CD4-positive, alpha-beta T cell (primary cell): ENCODE data around the gene GUCA2A. TPM values are rescaled to one million over a fixed set of nuclear protein-coding genes. Genes with fewer than 3 reads are reported as not detected.
"Not testable (repeated sequence)": the region's sequence is repeated elsewhere in the genome, so short reads cannot be mapped to it uniquely, and the experiment has no call there.

Source experiments
- ATAC-seq: fragments of 200-7000 bp; cut with Tn5 transposase; one replicate; pipeline ENCODE4 v1.10.0; 2022; ENCODE audit warnings: mild to moderate bottlenecking; ENCODE audit not compliant: poor library complexity
- CTCF ChIA-PET: fragments of 350-600 bp; sonication (Branson Sonifier 250); formaldehyde crosslinking; loops from one replicate; lab custom pipeline; 2021; ENCODE audit warnings: antibody characterized with exemption, inconsistent platforms; lab: Charles Lee
- POLR2A ChIA-PET: fragments of 350-600 bp; sonication (Branson Sonifier 250); formaldehyde crosslinking; loops from one replicate; lab custom pipeline; 2021; ENCODE audit warnings: antibody characterized with exemption, inconsistent platforms; lab: Charles Lee
- DNase-seq, 14 experiments: peaks; one replicate each; pipeline ENCODE4 v3.0.0-alpha.2; 2013 to 2020; ENCODE audit warnings: mixed read lengths in 2 of 14
- H3K27ac ChIP-seq, 2 donors: one replicate each; pipeline versions ENCODE4 v1.5.1 to v1.7.0; 2013; ENCODE audit warnings: low read length in 2 of 2, low read depth in 1 of 2, mild to moderate bottlenecking in 1 of 2
- H3K27me3 ChIP-seq, 2 experiments: 1 replicate in 1 of 2; 2 replicates in 1 of 2; pipeline versions ENCODE4 v1.6.1 to v1.7.0; 2013; ENCODE audit warnings: low read length in 2 of 2, control low read depth in 1 of 2, mild to moderate bottlenecking in 1 of 2, moderate library complexity in 1 of 2; ENCODE audit not compliant: insufficient read depth in 2 of 2, control insufficient read depth in 1 of 2
- H3K36me3 ChIP-seq: one replicate; pipeline ENCODE4 v1.6.1; 2013; ENCODE audit warnings: low read length, control low read depth; ENCODE audit not compliant: insufficient read depth
- H3K4me1 ChIP-seq: one replicate; pipeline ENCODE4 v1.6.1; 2013; ENCODE audit warnings: low read length, control low read depth; ENCODE audit not compliant: insufficient read depth
- H3K4me3 ChIP-seq: one replicate; pipeline ENCODE4 v1.5.1; 2013; ENCODE audit warnings: mild to moderate bottlenecking, low read length, moderate library complexity
- H3K9me3 ChIP-seq, 2 experiments: 1 replicate in 1 of 2; 2 replicates in 1 of 2; pipeline versions ENCODE4 v1.6.1 to v1.7.0; 2013; ENCODE audit warnings: low read length in 2 of 2, mild to moderate bottlenecking in 2 of 2, control low read depth in 1 of 2, moderate library complexity in 1 of 2; ENCODE audit not compliant: control insufficient read depth in 1 of 2, insufficient read depth in 1 of 2
- H3K27ac Mint-ChIP-seq: one replicate; pipeline ENCODE4 v1.8.0; 2020; ENCODE audit warnings: mixed read lengths
- H3K27me3 Mint-ChIP-seq: one replicate; pipeline ENCODE4 v1.8.0; 2021; ENCODE audit warnings: mixed read lengths
- H3K36me3 Mint-ChIP-seq: one replicate; pipeline ENCODE4 v1.8.0; 2021; ENCODE audit warnings: low read depth, mixed read lengths
- H3K4me1 Mint-ChIP-seq: one replicate; pipeline ENCODE4 v1.8.0; 2021; ENCODE audit warnings: low read depth, mixed read lengths
- H3K4me3 Mint-ChIP-seq: one replicate; pipeline ENCODE4 v1.8.0; 2020; ENCODE audit warnings: mild to moderate bottlenecking, mixed read lengths
- H3K9me3 Mint-ChIP-seq: one replicate; pipeline ENCODE4 v1.8.0; 2020; ENCODE audit warnings: mixed read lengths
- intact Hi-C, 2 experiments: fragments of 100-400 bp; cut with DNase I in 1 of 2; cut with micrococcal nuclease in 1 of 2; formaldehyde crosslinking; loops; one replicate each; pipeline versions ENCODE4 v1.15.1 to v1.9.0; 2023 to 2025; cut with DNase I, micrococcal nuclease
- total RNA-seq, 174 experiments: library from RNA in 2 of 174; stranded (reverse) in 2 of 174; gene quantifications; one replicate each; pipeline ENCODE4 v1.2.3 and lab custom pipeline; 2021 to 2026
- TF ChIP-seq, protein P1 (sequence below): fragments of 200-600 bp; IDR thresholded peaks from one replicate; pipeline ENCODE4 v1.8.0; 2022; ENCODE audit warnings: antibody characterized with exemption, mild to moderate bottlenecking

GUCA2A gene
- total RNA-seq, 2 experiments from 2014 or later, result not detected

DNA sequence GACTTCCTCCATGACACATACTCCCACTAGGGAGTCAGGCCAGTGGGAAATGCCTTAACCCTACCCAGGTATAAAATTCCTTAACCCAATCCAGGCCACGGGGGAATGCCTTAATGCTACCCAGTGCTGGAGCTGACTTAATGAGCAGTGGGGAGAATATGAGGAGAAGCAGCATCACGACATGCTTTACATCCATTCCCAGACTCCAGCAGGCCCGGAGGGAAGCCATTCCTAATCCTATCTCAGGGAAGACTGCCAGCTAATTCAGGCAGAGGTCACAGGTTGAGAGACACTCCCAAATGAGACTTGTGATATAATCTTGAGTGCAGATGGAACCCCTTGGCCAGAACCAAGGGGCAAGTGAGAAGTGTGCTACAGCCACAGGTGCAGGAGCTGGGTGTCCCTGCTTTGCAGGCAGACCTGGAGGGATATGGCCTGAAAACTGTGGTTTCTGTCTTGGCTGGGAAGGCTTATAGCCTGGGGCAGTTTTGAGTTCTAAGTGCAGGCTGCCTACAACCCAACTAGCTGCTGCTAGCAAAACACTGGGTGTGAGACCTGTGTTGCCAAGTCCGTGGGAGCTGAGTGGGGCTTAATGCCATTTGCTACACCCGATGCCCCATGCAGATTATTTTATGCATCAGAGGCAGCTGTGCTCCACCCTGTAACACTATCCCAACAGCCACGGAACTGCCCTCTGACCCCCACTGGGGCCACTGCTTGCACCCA lies 45.1 kb upstream of the GUCA2A start:
- DNase-seq, result no peak
- Mint-ChIP-seq H3K27ac (no peak overlapping the region), H3K4me1 (peaks cover 19% of the 10 kb centered on the region), H3K4me3 (no peak overlapping the region), H3K27me3 (no peaks in the 10 kb centered on the region), H3K36me3 (peaks cover 93% of the 10 kb centered on the region), H3K9me3 (peaks cover 7% of the 10 kb centered on the region)
- TF ChIP-seq, protein P1, sequence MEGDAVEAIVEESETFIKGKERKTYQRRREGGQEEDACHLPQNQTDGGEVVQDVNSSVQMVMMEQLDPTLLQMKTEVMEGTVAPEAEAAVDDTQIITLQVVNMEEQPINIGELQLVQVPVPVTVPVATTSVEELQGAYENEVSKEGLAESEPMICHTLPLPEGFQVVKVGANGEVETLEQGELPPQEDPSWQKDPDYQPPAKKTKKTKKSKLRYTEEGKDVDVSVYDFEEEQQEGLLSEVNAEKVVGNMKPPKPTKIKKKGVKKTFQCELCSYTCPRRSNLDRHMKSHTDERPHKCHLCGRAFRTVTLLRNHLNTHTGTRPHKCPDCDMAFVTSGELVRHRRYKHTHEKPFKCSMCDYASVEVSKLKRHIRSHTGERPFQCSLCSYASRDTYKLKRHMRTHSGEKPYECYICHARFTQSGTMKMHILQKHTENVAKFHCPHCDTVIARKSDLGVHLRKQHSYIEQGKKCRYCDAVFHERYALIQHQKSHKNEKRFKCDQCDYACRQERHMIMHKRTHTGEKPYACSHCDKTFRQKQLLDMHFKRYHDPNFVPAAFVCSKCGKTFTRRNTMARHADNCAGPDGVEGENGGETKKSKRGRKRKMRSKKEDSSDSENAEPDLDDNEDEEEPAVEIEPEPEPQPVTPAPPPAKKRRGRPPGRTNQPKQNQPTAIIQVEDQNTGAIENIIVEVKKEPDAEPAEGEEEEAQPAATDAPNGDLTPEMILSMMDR, result no peak
- Histone ChIP-seq H3K9me3 (peaks cover 6 to 12% of the 10 kb centered on the region in 2 experiments), H3K4me3 (no peak overlapping the region), H3K4me1 (peaks cover 18% of the 10 kb centered on the region), H3K36me3 (peaks cover 27% of the 10 kb centered on the region), H3K27ac (no peak overlapping the region), H3K27me3 (no peaks in the 10 kb centered on the region)
- ChIA-PET POLR2A (no interaction called here), CTCF (no interaction called here)
- intact Hi-C loops, result no loop called here
- no peak for ATAC-seq

DNA sequence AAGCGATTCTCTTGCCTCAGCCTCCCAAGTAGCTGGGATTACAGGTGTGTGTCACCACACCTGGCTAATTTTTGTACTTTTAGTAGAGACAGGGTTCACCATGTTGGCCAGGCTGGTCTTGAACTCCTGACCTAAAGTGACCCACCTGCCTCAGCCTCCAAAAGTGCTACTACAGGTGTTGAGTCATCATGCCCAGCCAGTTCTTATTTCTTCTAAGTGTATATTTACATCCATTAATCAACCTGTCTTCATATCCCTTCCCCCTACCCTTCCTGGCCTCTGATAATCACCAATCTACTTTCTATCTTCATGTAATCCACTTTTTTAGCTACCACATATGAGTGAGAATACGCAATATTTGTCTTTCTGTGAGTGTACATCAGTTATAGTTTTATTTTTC lies 42.4 kb upstream of the GUCA2A start:
- Mint-ChIP-seq H3K4me1 (peaks cover 19% of the 10 kb centered on the region), H3K36me3 (peaks cover 95% of the 10 kb centered on the region)
- POLR2A ChIA-PET, result interaction anchor here (0.8 kb wide), 1 partner anchor 19 kb away, joined by 3 read pairs; no protein-coding TSS in a partner anchor
- H3K27ac Mint-ChIP-seq, ATAC-seq, H3K27me3 ChIP-seq, H3K9me3 Mint-ChIP-seq, CTCF ChIA-PET, DNase-seq, H3K4me3 Mint-ChIP-seq, intact Hi-C loops, H3K27me3 Mint-ChIP-seq, H3K4me3 ChIP-seq, H3K27ac ChIP-seq: not testable (repeated sequence)
- peaks cover 18% of the 10 kb centered on the region for H3K4me1 ChIP-seq
- peaks cover 32% of the 10 kb centered on the region for H3K36me3 ChIP-seq
- peaks cover 2 to 14% of the 10 kb centered on the region in 2 experiments for H3K9me3 ChIP-seq

DNA sequence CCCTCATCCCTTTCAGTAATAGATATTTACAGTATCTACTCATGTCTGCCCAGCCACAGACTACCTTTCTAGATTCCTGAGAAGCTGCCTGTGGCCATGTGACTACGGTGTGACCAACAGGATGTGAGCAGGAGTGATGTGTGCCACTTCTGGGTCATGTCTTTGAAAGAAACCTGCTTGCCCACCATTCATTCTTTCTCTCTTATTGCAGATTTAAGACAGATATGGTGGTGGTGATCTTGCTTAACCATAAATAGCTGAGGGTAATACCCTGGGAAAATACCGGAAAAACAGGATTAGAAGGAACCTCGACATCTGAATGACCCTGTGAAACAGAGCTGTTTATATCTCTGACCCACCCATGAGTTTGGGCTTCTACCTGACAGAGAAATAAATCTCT lies 41.6 kb upstream of the GUCA2A start:
- no peaks in the 10 kb centered on the region for H3K27me3 Mint-ChIP-seq
- no peak overlapping the region for H3K27ac Mint-ChIP-seq
- intact Hi-C loops, result no loop called here
- H3K9me3 Mint-ChIP-seq, result peaks cover 5% of the 10 kb centered on the region
- no peak overlapping the region for H3K4me3 Mint-ChIP-seq
- TF ChIP-seq, protein P1, result no peak
- peaks cover 19% of the 10 kb centered on the region for H3K4me1 Mint-ChIP-seq
- no peak overlapping the region for H3K27ac ChIP-seq
- H3K4me3 ChIP-seq, result no peak overlapping the region
- ChIA-PET CTCF (no interaction called here), POLR2A (no interaction called here)
- ATAC-seq (no peak), DNase-seq (no peak)
- H3K36me3 ChIP-seq, result peaks cover 27% of the 10 kb centered on the region
- peaks cover 95% of the 10 kb centered on the region for H3K36me3 Mint-ChIP-seq
- H3K27me3 ChIP-seq, result no peaks in the 10 kb centered on the region
- H3K9me3 ChIP-seq, result peaks cover 0 to 15% of the 10 kb centered on the region in 2 experiments
- H3K4me1 ChIP-seq, result peaks cover 14% of the 10 kb centered on the region
